ENCODE results near the gene IFIT1B. TPM values are rescaled to one million over a fixed set of nuclear protein-coding genes. Genes with fewer than 3 reads are reported as not detected.

IFIT1B gene
- not detected in 2 replicates for total RNA-seq

GRCh38 chr10:89377705-89378637, at the start of gene IFIT1B:
Gene IFIT1B (plus strand): TSS chr10:89378056. CDS start chr10:89378136, 80 bp downstream.

GRCh38 chr10:89391907-89392756, 14.3 kb downstream of the IFIT1B start, which contains the start of gene IFIT1:
Gene IFIT1 (plus strand): TSS chr10:89392623. CDS start chr10:89392713, 90 bp downstream.

GRCh38 chr10:89414146-89414878, 36.5 kb downstream of the IFIT1B start, which contains the start of gene IFIT5:
Gene IFIT5 (plus strand): TSS chr10:89414568. CDS start chr10:89414799, 231 bp downstream.

Other genes starting within 250 kb of the IFIT1B start
- gene CH25H, start 170.7 kb upstream of the IFIT1B start, total RNA-seq = 3.2 and 8.5 TPM in 2 replicates
- 23.8 and 40.4 TPM in 2 replicates for gene LIPA, start 126.3 kb upstream of the IFIT1B start, total RNA-seq
- 2.3 and 2.7 TPM in 2 replicates for gene IFIT2, start 76.0 kb upstream of the IFIT1B start, total RNA-seq
- 5.4 and 7.5 TPM in 2 replicates for gene IFIT3, start 50.1 kb upstream of the IFIT1B start, total RNA-seq
- 1.3 and 1.6 TPM in 2 replicates for gene IFIT1, start 14.6 kb downstream of the IFIT1B start, total RNA-seq
- 3.6 and 12.6 TPM in 2 replicates for gene IFIT5, start 36.5 kb downstream of the IFIT1B start, total RNA-seq
- gene SLC16A12, start 157.5 kb downstream of the IFIT1B start, total RNA-seq = 0.10 and 0.65 TPM in 2 replicates